T-helper 1 cell treated with Interleukin-12 subunit alpha and Interleukin-12 subunit beta and Interleukin-4 antibody, amounts not matched to agents 30 μg/mL and 1 μg/mL, for 36 hours (primary cell): ENCODE data around the gene MRPL9.
A peak's percentile ranks its signal among the peaks of the same experiment; 100 is the strongest.
"Not testable (repeated sequence)": the region's sequence is repeated elsewhere in the genome, so short reads cannot be mapped to it uniquely, and the experiment has no call there.

ENCODE experiments used
- H3K27ac Mint-ChIP-seq: one replicate; pipeline ENCODE4 v1.8.0; 2021; ENCODE audit warnings: mild to moderate bottlenecking, mixed read lengths
- H3K27me3 Mint-ChIP-seq: one replicate; pipeline ENCODE4 v1.8.0; 2021; ENCODE audit warnings: low read depth, mixed read lengths
- H3K36me3 Mint-ChIP-seq: one replicate; pipeline ENCODE4 v1.8.0; 2021; ENCODE audit warnings: low read depth, mixed read lengths
- H3K4me1 Mint-ChIP-seq: one replicate; pipeline ENCODE4 v1.8.0; 2021; ENCODE audit warnings: low read depth, mixed read lengths
- H3K4me3 Mint-ChIP-seq: one replicate; pipeline ENCODE4 v1.8.0; 2021; ENCODE audit warnings: mild to moderate bottlenecking, moderate library complexity, mixed read lengths
- H3K9me3 Mint-ChIP-seq: one replicate; pipeline ENCODE4 v1.8.0; 2021; ENCODE audit warnings: mixed read lengths

The MRPL9 gene

DNA sequence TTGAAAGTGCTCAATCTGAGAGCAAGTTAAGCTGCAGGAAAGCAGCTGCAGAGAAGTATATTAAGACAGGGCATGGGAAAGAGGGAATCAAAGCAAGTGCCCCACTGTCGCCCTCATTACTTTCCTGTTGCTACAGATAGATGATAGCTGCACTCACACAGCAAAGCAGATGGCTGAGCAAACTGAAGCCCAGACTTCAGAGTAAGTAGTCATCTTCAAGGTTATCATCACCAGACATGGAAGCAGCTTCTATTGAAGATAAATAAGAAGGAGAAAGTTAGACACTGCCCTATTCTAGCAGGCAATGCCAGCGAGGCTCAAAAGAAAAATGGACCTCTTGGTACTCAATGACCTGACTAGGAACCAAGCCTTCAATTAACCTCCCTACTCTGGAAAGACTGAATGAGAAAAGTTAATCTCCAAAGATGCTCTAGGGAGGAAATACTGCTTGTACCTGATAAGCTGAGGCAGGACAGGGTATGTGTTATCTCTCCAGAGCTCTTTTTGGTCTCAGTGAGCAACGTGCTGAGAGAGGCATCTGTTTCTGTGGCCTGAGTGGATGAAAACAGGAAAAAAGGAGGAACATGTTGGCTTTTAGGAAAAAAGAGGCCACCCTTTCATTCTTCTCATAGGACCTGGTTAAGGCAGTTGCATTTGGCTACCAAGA is 11.1 kb upstream of the MRPL9 start:
- no peaks in the 10 kb centered on the region for H3K9me3 Mint-ChIP-seq
- no peak overlapping the region for H3K27ac Mint-ChIP-seq
- no peak overlapping the region for H3K4me3 Mint-ChIP-seq
- H3K4me1 Mint-ChIP-seq = no peaks in the 10 kb centered on the region
- H3K27me3 Mint-ChIP-seq = no peaks in the 10 kb centered on the region
- peaks cover 24% of the 10 kb centered on the region for H3K36me3 Mint-ChIP-seq

DNA sequence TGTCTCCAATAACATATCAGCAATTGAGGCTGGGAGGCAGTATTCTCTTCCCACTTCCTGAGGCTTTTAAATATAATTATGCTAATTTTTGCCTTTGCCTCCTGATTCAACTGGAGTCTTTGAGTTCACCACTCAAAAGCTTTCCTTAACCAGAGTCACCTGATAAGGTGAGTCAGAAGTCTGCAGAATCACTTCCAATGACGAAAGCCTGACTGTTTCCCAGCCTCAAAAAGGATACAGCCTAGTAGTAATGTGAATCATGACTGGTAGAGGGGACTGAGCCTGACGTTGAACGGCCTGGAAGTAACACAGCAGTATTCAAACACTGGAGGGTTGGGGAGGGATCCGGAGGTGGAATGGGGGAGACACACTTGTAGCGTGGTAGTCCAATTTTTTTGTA is 10.4 kb upstream of the MRPL9 start:
- Mint-ChIP-seq H3K9me3 (no peaks in the 10 kb centered on the region), H3K27ac (no peak overlapping the region), H3K4me3 (no peak overlapping the region), H3K27me3 (no peaks in the 10 kb centered on the region), H3K4me1 (no peaks in the 10 kb centered on the region), H3K36me3 (peaks cover 17% of the 10 kb centered on the region)

DNA sequence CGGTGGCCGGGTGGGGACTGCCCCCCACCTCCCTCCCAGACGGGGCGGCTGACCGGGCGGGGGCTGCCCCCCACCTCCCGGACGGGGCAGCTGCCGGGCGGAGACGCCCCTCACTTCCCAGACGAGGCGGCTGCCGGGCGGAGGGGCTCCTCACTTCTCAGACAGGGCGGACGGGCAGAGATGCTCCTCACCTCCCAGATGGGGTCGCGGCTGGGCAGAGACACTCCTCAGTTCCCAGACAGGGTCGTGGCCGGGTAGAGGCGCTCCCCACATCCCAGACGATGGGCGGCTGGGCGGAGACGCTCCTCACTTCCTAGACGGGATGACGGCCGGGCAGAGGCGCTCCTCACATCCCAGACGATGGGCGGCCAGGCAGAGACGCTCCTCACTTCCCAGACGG is 6.0 kb upstream of the MRPL9 start:
- not testable (repeated sequence) for H3K4me3 Mint-ChIP-seq, H3K27ac Mint-ChIP-seq, H3K9me3 Mint-ChIP-seq, H3K36me3 Mint-ChIP-seq, H3K27me3 Mint-ChIP-seq
- peaks cover 12% of the 10 kb centered on the region for H3K4me1 Mint-ChIP-seq

DNA sequence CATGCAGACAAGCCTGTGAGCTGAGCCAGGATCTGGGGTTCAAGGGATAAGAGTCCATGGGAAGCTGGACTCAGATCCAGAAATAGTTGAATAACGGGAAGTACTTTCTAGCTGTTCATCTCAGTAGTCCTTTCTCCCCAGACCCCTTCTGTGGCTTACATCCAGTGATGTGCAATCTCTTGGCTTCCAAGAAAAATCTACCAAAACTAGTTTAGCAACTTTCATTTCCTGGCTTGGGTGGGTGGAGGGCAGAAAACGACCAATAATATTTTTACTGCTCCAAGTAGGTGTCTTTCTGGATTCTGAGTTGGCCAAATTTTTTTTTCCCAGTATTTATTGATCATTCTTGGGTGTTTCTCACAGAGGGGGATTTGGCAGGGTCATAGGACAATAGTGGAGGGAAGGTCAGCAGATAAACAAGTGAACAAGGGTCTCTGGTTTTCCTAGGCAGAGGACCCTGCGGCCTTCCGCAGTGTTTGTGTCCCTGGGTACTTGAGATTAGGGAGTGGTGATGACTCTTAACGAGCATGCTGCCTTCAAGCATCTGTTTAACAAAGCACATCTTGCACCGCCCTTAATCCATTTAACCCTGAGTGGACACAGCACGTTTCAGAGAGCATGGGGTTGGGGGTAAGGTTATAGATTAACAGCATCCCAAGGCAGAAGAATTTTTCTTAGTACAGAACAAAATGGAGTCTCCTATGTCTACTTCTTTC is 5.2 kb upstream of the MRPL9 start:
- H3K36me3 Mint-ChIP-seq, H3K27ac Mint-ChIP-seq, H3K27me3 Mint-ChIP-seq, H3K9me3 Mint-ChIP-seq, H3K4me3 Mint-ChIP-seq: not testable (repeated sequence)
- H3K4me1 Mint-ChIP-seq = peaks cover 15% of the 10 kb centered on the region

DNA sequence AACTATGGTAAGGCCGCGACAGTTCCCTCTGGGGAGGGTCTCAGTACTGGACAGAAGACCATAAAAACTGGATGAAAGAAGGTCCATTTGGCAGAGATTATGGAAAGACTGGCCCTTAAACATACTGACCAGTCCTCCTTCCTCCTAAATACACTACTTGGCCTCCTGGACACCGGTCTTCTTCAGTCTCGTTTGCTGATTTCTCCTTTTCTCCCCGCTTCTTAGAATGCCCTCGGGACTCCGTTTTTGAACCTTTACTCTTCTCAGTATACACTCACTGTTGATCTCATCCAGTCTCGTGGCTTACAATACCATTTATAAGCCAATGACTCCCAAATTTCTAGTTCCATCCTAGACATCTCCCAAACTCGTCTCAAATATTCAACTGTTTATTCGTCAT is 694 bp upstream of the MRPL9 start:
- H3K27ac Mint-ChIP-seq = peak overlapping the region; percentile 87
- no peaks in the 10 kb centered on the region for H3K9me3 Mint-ChIP-seq
- H3K4me3 Mint-ChIP-seq = peak overlapping the region; percentile 85
- peaks cover 25% of the 10 kb centered on the region for H3K4me1 Mint-ChIP-seq
- no peaks in the 10 kb centered on the region for H3K27me3 Mint-ChIP-seq
- peaks cover 27% of the 10 kb centered on the region for H3K36me3 Mint-ChIP-seq

DNA sequence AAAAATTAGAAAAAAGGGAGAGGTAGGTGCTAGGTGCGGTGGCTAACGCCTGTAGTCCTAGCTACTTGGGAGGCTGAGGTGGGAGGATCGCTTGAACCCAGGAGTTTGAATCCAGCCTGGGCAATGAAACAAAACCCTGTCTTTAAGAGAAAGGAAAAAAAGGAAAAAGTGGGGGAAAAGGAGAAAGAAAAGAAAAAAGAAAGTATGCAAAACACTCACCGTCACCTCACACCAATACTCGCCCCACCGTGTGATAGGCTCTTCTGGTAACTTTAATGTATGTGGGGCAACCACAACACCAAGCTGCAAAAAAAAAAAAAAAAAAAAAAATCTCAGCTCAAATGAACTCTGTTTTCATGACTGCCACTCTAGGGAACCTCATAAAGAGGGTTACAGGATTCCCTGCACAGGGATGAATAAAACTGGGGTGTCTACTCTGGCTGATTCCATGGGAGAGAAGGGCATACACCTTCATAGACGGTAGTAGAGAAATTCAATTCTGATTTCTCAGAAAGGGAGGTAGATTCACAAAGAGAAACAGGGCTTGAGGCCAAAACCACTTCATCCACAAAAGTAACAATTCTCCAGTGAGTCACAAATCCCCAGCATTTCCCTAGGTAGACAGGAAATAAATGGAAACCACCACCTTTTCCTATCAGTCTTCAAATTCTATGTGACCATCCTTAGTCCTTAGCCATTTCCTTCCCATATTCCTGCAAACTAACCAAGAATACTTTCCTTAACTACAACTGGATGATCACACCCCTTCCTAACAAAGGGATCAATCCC is 2.5 kb downstream of the MRPL9 start:
- Mint-ChIP-seq H3K27me3 (no peaks in the 10 kb centered on the region), H3K4me1 (peaks cover 25% of the 10 kb centered on the region), H3K9me3 (no peaks in the 10 kb centered on the region), H3K4me3 (no peak overlapping the region), H3K36me3 (peaks cover 32% of the 10 kb centered on the region), H3K27ac (peak overlapping the region; percentile 20)

DNA sequence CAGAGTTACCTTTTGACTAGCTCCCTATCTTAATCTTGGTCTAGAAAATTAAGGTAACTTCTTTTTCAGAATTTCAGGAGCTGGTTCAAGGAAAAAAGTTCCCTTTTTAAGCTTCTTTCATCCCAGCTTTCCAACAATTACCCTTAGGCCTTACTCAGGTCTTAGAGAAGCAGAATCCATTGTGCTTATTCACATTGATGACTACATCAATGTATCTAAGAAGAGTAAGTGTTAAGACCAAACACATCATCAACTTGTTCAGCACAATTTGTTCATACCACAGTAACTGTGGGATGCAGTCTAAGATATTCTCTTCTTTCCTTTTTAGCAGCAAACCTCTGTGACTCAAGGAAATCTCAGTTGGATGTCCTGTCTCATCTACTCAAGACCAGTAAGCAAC is 4.1 kb downstream of the MRPL9 start:
- peaks cover 32% of the 10 kb centered on the region for H3K36me3 Mint-ChIP-seq
- no peak overlapping the region for H3K27ac Mint-ChIP-seq
- no peaks in the 10 kb centered on the region for H3K9me3 Mint-ChIP-seq
- H3K27me3 Mint-ChIP-seq = no peaks in the 10 kb centered on the region
- peaks cover 19% of the 10 kb centered on the region for H3K4me1 Mint-ChIP-seq
- no peak overlapping the region for H3K4me3 Mint-ChIP-seq

DNA sequence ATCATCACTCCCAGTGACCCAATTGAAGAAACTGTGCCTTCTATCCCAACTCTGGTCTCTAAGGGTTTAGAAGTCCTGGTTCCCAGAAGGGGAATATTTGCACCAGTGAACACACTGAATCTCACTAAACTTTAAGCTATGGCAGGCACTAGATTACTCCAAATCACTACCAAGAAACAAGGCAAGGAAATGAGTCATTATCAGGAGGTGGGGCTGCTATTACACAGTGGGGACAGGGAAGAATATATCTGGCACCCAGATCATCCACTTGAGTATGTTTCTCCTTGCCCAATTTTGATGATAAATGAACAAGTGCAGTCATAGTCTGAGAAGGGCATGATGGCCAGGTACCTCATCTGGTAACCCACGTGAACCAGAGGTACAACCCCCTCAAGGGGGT is 7.0 kb downstream of the MRPL9 start:
- H3K4me3 Mint-ChIP-seq = no peak overlapping the region
- H3K27me3 Mint-ChIP-seq = peaks cover 4% of the 10 kb centered on the region
- peaks cover 8% of the 10 kb centered on the region for H3K4me1 Mint-ChIP-seq
- H3K9me3 Mint-ChIP-seq = no peaks in the 10 kb centered on the region
- no peak overlapping the region for H3K27ac Mint-ChIP-seq
- peaks cover 23% of the 10 kb centered on the region for H3K36me3 Mint-ChIP-seq

DNA sequence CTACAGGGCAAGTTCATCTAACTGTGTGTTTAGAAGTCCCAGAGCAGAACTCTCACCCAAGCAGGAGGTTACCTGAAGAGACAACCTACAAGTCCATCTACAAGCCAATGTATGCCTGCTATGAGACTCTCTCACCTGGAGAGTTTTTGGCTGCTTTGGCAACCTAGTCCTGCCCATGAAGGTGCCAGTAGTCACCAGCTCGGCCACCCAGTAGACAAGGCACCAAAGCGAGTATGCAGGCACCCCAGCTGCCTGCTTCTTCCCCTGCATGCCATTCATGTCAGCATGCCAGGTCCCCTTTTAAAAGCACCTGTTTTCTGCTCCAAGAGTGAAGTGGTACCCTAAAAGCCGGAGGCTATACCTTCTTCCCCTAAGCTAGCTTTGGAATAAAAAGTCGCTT is 21.8 kb downstream of the MRPL9 start:
- peaks cover 3% of the 10 kb centered on the region for H3K4me1 Mint-ChIP-seq
- H3K36me3 Mint-ChIP-seq = no peaks in the 10 kb centered on the region
- peaks cover 12% of the 10 kb centered on the region for H3K9me3 Mint-ChIP-seq
- peaks cover 22% of the 10 kb centered on the region for H3K27me3 Mint-ChIP-seq
- H3K4me3 Mint-ChIP-seq = no peak overlapping the region
- no peak overlapping the region for H3K27ac Mint-ChIP-seq

DNA sequence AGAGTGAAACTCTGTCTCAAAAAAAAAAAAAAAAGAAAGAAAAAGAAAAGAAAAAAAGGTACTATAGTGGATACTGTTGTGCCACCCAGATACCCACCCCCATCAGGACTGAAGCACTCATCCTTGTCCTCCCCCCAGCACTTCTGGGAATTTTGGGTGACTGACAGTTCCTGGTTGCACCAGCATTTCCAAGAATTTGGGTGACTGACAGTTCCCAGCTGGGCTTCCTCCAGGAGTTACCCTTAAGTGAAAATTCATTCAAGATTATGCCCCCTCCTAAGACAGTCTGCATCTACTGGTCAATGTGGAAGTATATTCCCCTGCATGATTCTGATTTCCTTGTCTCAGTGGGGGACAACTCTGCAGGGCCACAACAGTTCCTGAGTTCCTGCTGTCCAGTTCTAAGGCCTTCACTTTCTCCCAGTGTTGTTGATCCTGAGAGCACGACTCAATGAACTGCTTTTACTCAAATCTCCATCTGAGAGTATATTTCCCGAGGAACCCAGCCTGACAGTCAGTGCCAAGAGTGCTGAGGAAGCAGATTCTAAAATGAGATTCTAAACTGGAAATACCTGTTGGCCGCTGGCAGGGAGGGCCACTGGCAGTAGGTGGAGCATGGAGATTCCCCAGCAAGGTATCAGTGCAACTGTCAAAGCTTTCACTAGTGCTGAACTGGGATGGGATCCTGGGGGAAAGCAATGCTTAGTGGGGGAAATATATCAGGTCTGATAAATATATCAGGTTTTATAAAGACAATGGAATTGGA is 23.5 kb downstream of the MRPL9 start:
- H3K36me3 Mint-ChIP-seq = no peaks in the 10 kb centered on the region
- peaks cover 9% of the 10 kb centered on the region for H3K27me3 Mint-ChIP-seq
- H3K4me1 Mint-ChIP-seq = peaks cover 5% of the 10 kb centered on the region
- no peak overlapping the region for H3K27ac Mint-ChIP-seq
- H3K9me3 Mint-ChIP-seq = peaks cover 12% of the 10 kb centered on the region
- H3K4me3 Mint-ChIP-seq = no peak overlapping the region

DNA sequence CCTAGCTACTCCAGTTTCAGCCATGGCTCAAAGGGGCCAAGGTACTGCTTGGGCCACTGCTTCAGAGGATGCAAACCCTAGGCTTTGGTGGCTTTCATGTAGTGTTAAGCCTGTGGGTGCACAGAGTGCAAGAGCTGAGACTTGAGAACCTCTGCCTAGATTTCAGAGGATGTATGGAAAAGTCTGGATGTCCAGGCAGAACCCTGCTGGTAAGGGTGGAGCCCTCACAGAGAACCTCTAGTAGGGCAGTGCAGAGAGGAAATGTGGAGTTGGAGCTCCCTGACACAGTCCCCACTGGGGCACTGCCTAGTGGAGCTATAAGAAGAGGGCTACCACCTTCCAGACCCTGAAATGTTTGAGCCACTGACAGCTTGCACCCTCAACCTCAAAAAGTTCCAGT is 25.8 kb downstream of the MRPL9 start:
- Mint-ChIP-seq H3K9me3 (peaks cover 12% of the 10 kb centered on the region), H3K27ac (no peak overlapping the region), H3K27me3 (peaks cover 6% of the 10 kb centered on the region), H3K4me1 (peaks cover 5% of the 10 kb centered on the region), H3K36me3 (no peaks in the 10 kb centered on the region), H3K4me3 (no peak overlapping the region)

DNA sequence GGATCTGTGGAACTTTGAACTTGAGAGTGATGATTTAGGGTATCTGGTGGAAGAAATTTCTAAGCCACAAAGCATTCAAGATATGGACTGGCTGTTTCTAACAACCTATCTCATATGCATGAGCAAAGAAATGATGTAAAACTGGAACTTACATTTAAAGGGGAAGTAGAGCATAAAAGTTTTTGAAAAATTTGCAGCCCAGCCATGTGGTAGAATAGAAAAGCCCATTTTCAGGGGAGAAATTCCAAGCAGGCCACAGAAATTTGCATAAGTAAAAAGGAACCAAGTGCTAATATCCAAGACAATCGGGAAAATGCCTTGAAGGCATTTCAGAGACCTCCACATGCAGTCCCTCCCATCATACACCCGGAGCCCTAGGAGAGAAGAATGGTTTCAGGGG is 26.3 kb downstream of the MRPL9 start:
- Mint-ChIP-seq H3K27ac (no peak overlapping the region), H3K4me1 (peaks cover 5% of the 10 kb centered on the region), H3K9me3 (peaks cover 12% of the 10 kb centered on the region), H3K4me3 (no peak overlapping the region), H3K27me3 (peaks cover 3% of the 10 kb centered on the region), H3K36me3 (no peaks in the 10 kb centered on the region)

DNA sequence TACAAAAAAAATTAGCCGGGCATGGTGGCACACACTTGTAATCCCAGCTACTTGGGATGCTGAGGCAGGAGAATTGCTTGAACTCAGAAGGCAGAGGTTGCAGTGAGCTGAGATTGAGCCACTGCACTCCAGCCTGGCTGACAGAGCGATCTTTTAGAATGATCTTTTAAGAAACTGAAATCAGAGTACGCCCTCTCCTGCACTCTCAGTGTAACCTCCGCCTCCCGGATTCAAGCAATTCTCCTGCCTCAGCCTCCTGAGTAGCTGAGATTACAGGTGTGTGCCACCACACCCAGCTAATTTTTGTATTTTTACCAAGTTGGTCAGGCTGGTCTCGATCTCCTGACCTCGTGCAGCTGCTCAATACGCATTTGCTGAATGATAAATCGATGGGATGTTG is 29.3 kb downstream of the MRPL9 start:
- H3K4me3 Mint-ChIP-seq, H3K27ac Mint-ChIP-seq: not testable (repeated sequence)

DNA sequence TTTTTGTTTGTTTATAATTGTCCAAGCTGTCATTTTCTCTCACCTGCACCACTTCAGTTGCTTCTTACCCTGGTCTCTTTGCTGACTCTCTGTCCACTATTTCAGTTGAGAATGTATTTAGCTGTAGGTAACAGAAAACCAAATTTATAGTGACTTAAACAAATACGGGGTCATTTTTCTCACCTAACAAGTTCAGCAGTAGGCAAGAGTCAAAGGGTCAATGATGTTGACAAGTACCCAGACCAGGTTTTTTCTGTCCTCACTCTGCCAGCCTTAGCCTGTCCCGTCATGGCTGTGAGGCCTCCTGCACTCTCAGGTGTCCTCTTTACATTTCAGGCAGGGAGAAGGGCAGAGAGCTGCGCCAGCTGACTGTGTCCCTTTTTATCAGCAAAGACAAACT is 30.2 kb downstream of the MRPL9 start:
- Mint-ChIP-seq H3K27ac (no peak overlapping the region), H3K4me1 (peaks cover 2% of the 10 kb centered on the region), H3K9me3 (peaks cover 8% of the 10 kb centered on the region)

More for the DNA sequence above, 29.3 kb downstream of the MRPL9 start:
- not testable (repeated sequence) for H3K36me3 Mint-ChIP-seq, H3K4me1 Mint-ChIP-seq
- Mint-ChIP-seq H3K27me3 (peaks cover 13% of the 10 kb centered on the region), H3K9me3 (peaks cover 12% of the 10 kb centered on the region)

More for the DNA sequence above, 30.2 kb downstream of the MRPL9 start:
- Mint-ChIP-seq H3K36me3 (no peaks in the 10 kb centered on the region), H3K4me3 (no peak overlapping the region), H3K27me3 (peaks cover 17% of the 10 kb centered on the region)
